K562 (cell line): ENCODE measurements around the gene CARMIL1. TPM values are rescaled to one million over a fixed set of nuclear protein-coding genes. Genes with fewer than 3 reads are reported as not detected.

ENCODE experiments used
- ATAC-seq: fragments of 200-7000 bp; cut with Tn5 transposase; 3 replicates; pipeline ENCODE4 v1.9.1; 2020; ENCODE audit warnings: moderate library complexity
- BruUV-seq: library from RNA; stranded (reverse); fragments of 400-500 nt; replicated peaks from 2 replicates; lab custom pipeline; 2021; lab: Mats Ljungman, UMichigan
- CTCF ChIA-PET: fragments of 300-600 bp; formaldehyde crosslinking; extraction: SDS; loops from one replicate; lab custom pipeline; 2021; ENCODE audit warnings: low intra/inter-chr PET ratio; lab: Yijun Ruan, JAX
- POLR2A ChIA-PET: fragments of 300-600, 350-650 bp; sonication (Branson Sonifier 250); formaldehyde crosslinking; extraction: SDS; loops from one replicate; lab custom pipeline; 2021; ENCODE audit warnings: antibody characterized with exemption, inconsistent platforms; lab: Yijun Ruan, JAX
- DNase-seq, 4 experiments: peaks; one replicate each; pipeline versions ENCODE4 v3.0.0 to v3.0.0-alpha.2; 2011 to 2018; ENCODE audit warnings: low spot score in 3 of 4, mixed read lengths in 3 of 4; ENCODE audit errors: extremely low read depth in 1 of 4
- FAIRE-seq: peaks from 2 replicates; lab custom pipeline; 2011; peaks lifted over from hg19 to GRCh38; lab: Jason Lieb, UNC
- H2AFZ ChIP-seq: 2 replicates; pipeline ENCODE4 v1.6.0; 2011; ENCODE audit warnings: low read depth, low read length, control low read depth, inconsistent platforms
- H3K27ac ChIP-seq: fragments of 200-600 bp; 3 replicates; pipeline ENCODE4 v1.8.0; 2011; ENCODE audit warnings: low read depth, mild to moderate bottlenecking, control low read depth, inconsistent platforms, low read length, moderate library complexity, mixed read lengths; ENCODE audit errors: extremely low read depth
- H3K27me3 ChIP-seq, 2 experiments: fragments of 300-600 bp in 1 of 2; 2 replicates in 1 of 2; 3 replicates in 1 of 2; pipeline versions ENCODE4 v1.6.0 to v1.8.0; 2011; ENCODE audit warnings: inconsistent platforms in 2 of 2, low read length in 2 of 2, mild to moderate bottlenecking in 1 of 2, mixed read lengths in 1 of 2, moderate library complexity in 1 of 2; ENCODE audit not compliant: control insufficient read depth in 2 of 2, insufficient read depth in 2 of 2
- H3K36me3 ChIP-seq: fragments of 300-600 bp; 3 replicates; pipeline ENCODE4 v1.8.0; 2011; ENCODE audit warnings: mild to moderate bottlenecking, low read length, inconsistent platforms; ENCODE audit not compliant: control insufficient read depth, insufficient read depth
- H3K4me1 ChIP-seq, 2 experiments: fragments of 200-600 bp in 1 of 2; replicated peaks in 1 of 2; 2 replicates in 1 of 2; 3 replicates in 1 of 2; pipeline versions ENCODE4 v1.5.1 to v1.8.0; 2011; ENCODE audit warnings: inconsistent platforms in 2 of 2, low read length in 2 of 2, mild to moderate bottlenecking in 1 of 2, mixed read lengths in 1 of 2, moderate library complexity in 1 of 2; ENCODE audit not compliant: control insufficient read depth in 2 of 2, insufficient read depth in 2 of 2
- H3K4me2 ChIP-seq: 2 replicates; pipeline ENCODE4 v1.6.1; 2011; ENCODE audit warnings: low read length, control low read depth, inconsistent platforms, mixed read lengths; ENCODE audit not compliant: insufficient read depth
- H3K4me3 ChIP-seq: fragments of 200-600 bp; sonication (generic), shearing (Covaris generic); 2 replicates; pipeline ENCODE4 v1.5.1; 2016; ENCODE audit warnings: control low read depth, inconsistent platforms
- H3K79me2 ChIP-seq: fragments of 200-600 bp; 3 replicates; pipeline ENCODE4 v1.8.0; 2011; ENCODE audit warnings: low read length, inconsistent platforms; ENCODE audit not compliant: control insufficient read depth, insufficient read depth
- H3K9ac ChIP-seq, 2 experiments: 2 replicates each; pipeline versions ENCODE4 v1.6.0 to v1.6.1; 2011; ENCODE audit warnings: low read depth in 2 of 2, low read length in 2 of 2, control low read depth in 1 of 2, inconsistent platforms in 1 of 2, mild to moderate bottlenecking in 1 of 2, mixed read lengths in 1 of 2; ENCODE audit not compliant: insufficient read depth in 1 of 2
- H3K9me1 ChIP-seq: one replicate; pipeline ENCODE4 v1.6.0; 2011; ENCODE audit warnings: inconsistent platforms, mild to moderate bottlenecking, low read length, moderate library complexity; ENCODE audit not compliant: control insufficient read depth, insufficient read depth
- H3K9me3 ChIP-seq: replicated peaks from 2 replicates; pipeline ENCODE4 v1.5.1; 2011; ENCODE audit warnings: low read depth, low read length, inconsistent platforms; ENCODE audit not compliant: control insufficient read depth, insufficient read depth
- H4K20me1 ChIP-seq: replicated peaks from 2 replicates; pipeline ENCODE4 v1.6.1; 2011; ENCODE audit warnings: low read length, inconsistent platforms, mixed read lengths; ENCODE audit not compliant: control insufficient read depth, insufficient read depth
- ATF4 ChIP-seq: fragments of 450-650 bp; formaldehyde crosslinking; IDR thresholded peaks from 2 replicates; pipeline ENCODE4 v1.4.0; 2022; ENCODE audit warnings: mild to moderate bottlenecking, moderate library complexity
- ATF7 ChIP-seq: fragments of 450-650 bp; IDR thresholded peaks from 2 replicates; pipeline ENCODE4 v1.7.1; 2014; ENCODE audit warnings: mild to moderate bottlenecking, moderate library complexity
- BCOR ChIP-seq: fragments of 450-650 bp; IDR thresholded peaks from 2 replicates; pipeline ENCODE4 v1.6.1; 2016
- FOSL1 ChIP-seq: fragments of 200-800 bp; sonication (Bioruptor generic); conservative IDR thresholded peaks from 2 replicates; pipeline ENCODE4 v1.6.1; 2016; ENCODE audit warnings: missing genetic modification characterization, missing compliant biosample characterization
- GATAD2B ChIP-seq: fragments of 450-650 bp; IDR thresholded peaks from 2 replicates; pipeline ENCODE4 v1.6.1; 2017; ENCODE audit warnings: mild to moderate bottlenecking, borderline replicate concordance
- IRF9 ChIP-seq: fragments of 450-650 bp; IDR thresholded peaks from 2 replicates; pipeline ENCODE4 v1.6.1; 2016; ENCODE audit warnings: missing biosample characterization, missing genetic modification characterization
- KAT8 ChIP-seq: fragments of 450-650 bp; IDR thresholded peaks from 2 replicates; pipeline ENCODE4 v1.6.1; 2016; ENCODE audit warnings: low read depth, mild to moderate bottlenecking
- MXI1 ChIP-seq: IDR thresholded peaks from 2 replicates; pipeline ENCODE4 v1.6.1; 2011; ENCODE audit warnings: low read depth, mild to moderate bottlenecking, improper control_type of control experiment, low read length
- POLR2A ChIP-seq: fragments of 450-650 bp; conservative IDR thresholded peaks from 2 replicates; pipeline ENCODE4 v1.6.1; 2016
- RBM34 ChIP-seq: fragments of 200-400 bp; formaldehyde crosslinking; IDR thresholded peaks from 2 replicates; pipeline ENCODE4 v1.6.1; 2018; ENCODE audit warnings: low read length, borderline replicate concordance; ENCODE audit not compliant: insufficient read depth
- SRF ChIP-seq, 2 experiments: fragments of 250-450, 450-650 bp in 1 of 2; sonication (Bioruptor Pico) in 1 of 2; sonication (generic) in 1 of 2; formaldehyde crosslinking; IDR thresholded peaks; 2 replicates each; pipeline versions ENCODE4 v1.5.0 to v1.5.1; 2020 to 2022; ENCODE audit warnings: mild to moderate bottlenecking in 1 of 2, missing genetic modification reagents in 1 of 2
- SRSF9 ChIP-seq: fragments of 200-400 bp; formaldehyde crosslinking; IDR thresholded peaks from 2 replicates; pipeline ENCODE4 v1.6.1; 2017; ENCODE audit warnings: low read depth, low read length, borderline replicate concordance
- TCFL5 ChIP-seq: fragments of 250-450 bp; sonication (Bioruptor Pico); conservative IDR thresholded peaks from 2 replicates; pipeline ENCODE4 v1.6.1; 2021; ENCODE audit warnings: mild to moderate bottlenecking, moderate library complexity, matching md5 sums
- USF2 ChIP-seq: sonication (generic); formaldehyde crosslinking; IDR thresholded peaks from 2 replicates; pipeline ENCODE4 v1.5.0; 2020; ENCODE audit warnings: missing genetic modification reagents
- ZNF707 ChIP-seq: fragments of 250-450 bp; sonication (Bioruptor Pico); conservative IDR thresholded peaks from 2 replicates; pipeline ENCODE4 v1.8.0; 2022; ENCODE audit warnings: inconsistent platforms, mild to moderate bottlenecking, moderate library complexity
- WGBS: fragments of 100-300 bp; shearing (Covaris generic); methylation state at CpG from one replicate; pipeline ENCODE4 v1.1.6; 2016; ENCODE audit warnings: low coverage, mixed read lengths; ENCODE audit not compliant: insufficient coverage; ENCODE audit errors: missing lambda C conversion rate; 5-methylcytosine and 5-hydroxymethylcytosine counted together
- in situ Hi-C: fragments of 300-500 bp; cut with MboI; formaldehyde crosslinking; loops from 4 replicates; pipeline ENCODE4 v1.15.0; 2018; ENCODE audit warnings: inconsistent platforms, mixed read lengths
- intact Hi-C: fragments of 100-400 bp; cut with micrococcal nuclease; formaldehyde crosslinking; loops from 2 replicates; pipeline ENCODE4 v1.14.2; 2022
- polyA plus RNA-seq, 8 experiments: library from polyadenylated mRNA; depleted of rRNA in 4 of 8; stranded (reverse) in 5 of 8; unstranded in 3 of 8; fragments of >200 nt; fragmentation: Nextera tagmentation in 2 of 8; fragmentation: Illumina TruSeq in 1 of 8; extraction: Ambion mirVana in 2 of 8; extraction: Trizol in 1 of 8; gene quantifications; 2 replicates each; pipeline versions ENCODE4 v1.2.1 to v1.2.3, GENCODE V29; 2011 to 2014; ENCODE audit warnings: inconsistent platforms in 1 of 8, missing spikeins in 1 of 8
- total RNA-seq, 7 experiments: library from RNA; depleted of rRNA in 6 of 7; stranded (reverse); fragments of >200 nt in 6 of 7; fragmentation: Illumina TruSeq in 2 of 7; extraction: Trizol in 2 of 7; gene quantifications; 2 replicates each; pipeline versions ENCODE4 v1.2.1 to v1.2.3, GENCODE V29; 2011 to 2021; ENCODE audit warnings: low replicate concordance in 1 of 7

Gene CARMIL1
- total and polyA plus RNA-seq, 9 of the 15 experiments (the other 6 are each of a cell fraction or from before 2014, with no cell fraction given): 0.04 to 0.32 (median 0.10) TPM; not detected in 1

- Histone ChIP-seq H3K36me3 (no peaks in the 10 kb centered on the region), H3K9ac (no peak overlapping the region), H3K4me3 (no peak overlapping the region), H3K4me2 (no peak overlapping the region), H3K27me3 (no peaks in the 10 kb centered on the region; a peak in 2 of 5 replicates), H3K4me1 (no peaks in the 10 kb centered on the region), H3K79me2 (no peaks in the 10 kb centered on the region), H4K20me1 (no peaks in the 10 kb centered on the region), H3K9me1 (no peaks in the 10 kb centered on the region), H3K9me3 (no peaks in the 10 kb centered on the region), H3K27ac (no peak overlapping the region), H2AFZ (no peak overlapping the region)
- FAIRE-seq (no peak), ATAC-seq (no peak), DNase-seq (no peak)
- 3% methylated on average over 3 of the region's 3 CpGs for WGBS
- in situ Hi-C loops (no loop called here), intact Hi-C loops (no loop called here)
- CTCF ChIA-PET: interaction anchor here (0.6 kb wide), 1 partner anchor 223 kb away, joined by 3 read pairs; no protein-coding TSS in a partner anchor
- BruUV-seq: no TSS peak
- TF ChIP-seq KAT8 (no peak), TCFL5 (CRISPR knock-in tag) (no peak)
- POLR2A ChIA-PET: no interaction called here
Observed at GRCh38 chr6:25486550-25486949, 207.4 kb downstream of the CARMIL1 start.

GRCh38 chr6:25487012-25487411, 207.8 kb downstream of the CARMIL1 start:
- Histone ChIP-seq H3K9ac (no peak overlapping the region), H3K27ac (no peak overlapping the region), H3K36me3 (no peaks in the 10 kb centered on the region), H2AFZ (no peak overlapping the region), H3K9me1 (no peaks in the 10 kb centered on the region), H3K27me3 (no peaks in the 10 kb centered on the region; a peak in 2 of 5 replicates), H3K4me2 (no peak overlapping the region), H3K79me2 (no peaks in the 10 kb centered on the region), H4K20me1 (no peaks in the 10 kb centered on the region), H3K9me3 (no peaks in the 10 kb centered on the region), H3K4me3 (no peak overlapping the region), H3K4me1 (no peaks in the 10 kb centered on the region)
- ChIA-PET CTCF (interaction anchor here (0.6 kb wide), 1 partner anchor 223 kb away, joined by 3 read pairs; no protein-coding TSS in a partner anchor), POLR2A (interaction anchor here (1.0 kb wide), 1 partner anchor 9 kb away, joined by 3 read pairs; no protein-coding TSS in a partner anchor)
- no peak for DNase-seq
- no TSS peak for BruUV-seq
- ATAC-seq: no peak
- WGBS: 0% methylated on average over 5 of the region's 5 CpGs
- no peak for FAIRE-seq
- intact Hi-C loops: no loop called here
- in situ Hi-C loops: no loop called here
- TF ChIP-seq USF2 (CRISPR knock-in tag) (no peak), ATF7 (no peak), MXI1 (no peak), FOSL1 (no peak), ZNF707 (CRISPR knock-in tag) (no peak), IRF9 (no peak), SRSF9 (no peak), GATAD2B (no peak), BCOR (no peak), POLR2A (no peak), ATF4 (CRISPR knock-in tag) (no peak), SRF (CRISPR knock-in tag; IDR thresholded peaks at IDR 0.05) (no peak), RBM34 (no peak)
